GM18517 (cell line): ENCODE data around the gene GAPDHS.

Experiments used
- ATAC-seq: cut with Tn5 transposase; IDR thresholded peaks from one replicate; pipeline ENCODE4 v1.9.1; 2021; ENCODE audit warnings: mild to moderate bottlenecking, moderate library complexity; ENCODE audit not compliant: unreplicated experiment

The GAPDHS gene

GRCh38 chr19:35578707-35579106 is 45.5 kb downstream of the GAPDHS start:
- no peak for ATAC-seq

GRCh38 chr19:35582760-35583159 is 49.5 kb downstream of the GAPDHS start:
- no peak for ATAC-seq

- ATAC-seq, result no peak
Observed at GRCh38 chr19:35585848-35586247, 52.6 kb downstream of the GAPDHS start, which contains the start of gene PMIS2. Gene PMIS2, plus strand, starts transcription at chr19:35586173. Its CDS starts 87 bp downstream, at chr19:35586260.

GRCh38 chr19:35587321-35587720 is 54.1 kb downstream of the GAPDHS start:
- no peak for ATAC-seq

- no peak for ATAC-seq
Observed at GRCh38 chr19:35590875-35591274, 57.6 kb downstream of the GAPDHS start.

- no peak for ATAC-seq
Observed at GRCh38 chr19:35592226-35592625, 59.0 kb downstream of the GAPDHS start.
